Mesenchymal stem cell (in vitro differentiated cells and primary cell): ENCODE data around the gene EPB41L1.

Experiments
- DNase-seq: peaks from one replicate; pipeline ENCODE4 v3.0.0-alpha.2; 2013
- H2AFZ ChIP-seq: one replicate; pipeline ENCODE4 v1.6.1; 2013; ENCODE audit warnings: low read depth, mild to moderate bottlenecking, control low read depth, inconsistent platforms, low read length, moderate library complexity
- H2AK5ac ChIP-seq: 2 replicates; pipeline ENCODE4 v1.6.1; 2013; ENCODE audit warnings: low read length, moderate library complexity, mild to moderate bottlenecking, inconsistent platforms; ENCODE audit not compliant: severe bottlenecking
- H2BK120ac ChIP-seq: one replicate; pipeline ENCODE4 v1.6.1; 2013; ENCODE audit warnings: low read depth, mild to moderate bottlenecking, inconsistent platforms, low read length, moderate library complexity
- H2BK12ac ChIP-seq, 2 experiments: one replicate each; pipeline ENCODE4 v1.6.1; 2013; ENCODE audit warnings: inconsistent platforms in 2 of 2, low read length in 2 of 2, mild to moderate bottlenecking in 2 of 2, moderate library complexity in 2 of 2, control low read depth in 1 of 2
- H2BK15ac ChIP-seq: one replicate; pipeline ENCODE4 v1.6.1; 2013; ENCODE audit warnings: mild to moderate bottlenecking, low read depth, inconsistent platforms; ENCODE audit not compliant: poor library complexity, severe bottlenecking
- H2BK5ac ChIP-seq: 2 replicates; pipeline ENCODE4 v1.6.1; 2013; ENCODE audit warnings: low read depth, mild to moderate bottlenecking, low read length, control low read depth, inconsistent platforms; ENCODE audit not compliant: poor library complexity, severe bottlenecking
- H3K14ac ChIP-seq, 2 experiments: one replicate each; pipeline ENCODE4 v1.6.1; 2013; ENCODE audit warnings: inconsistent platforms in 2 of 2, low read length in 2 of 2, control low read depth in 1 of 2, mild to moderate bottlenecking in 1 of 2, moderate library complexity in 1 of 2
- H3K18ac ChIP-seq, 2 experiments: one replicate each; pipeline ENCODE4 v1.6.1; 2013; ENCODE audit warnings: inconsistent platforms in 2 of 2, low read length in 2 of 2, control low read depth in 1 of 2, low read depth in 1 of 2, mild to moderate bottlenecking in 1 of 2
- H3K23ac ChIP-seq, 2 experiments: one replicate each; pipeline ENCODE4 v1.6.1; 2013; ENCODE audit warnings: inconsistent platforms in 2 of 2, low read length in 2 of 2, mild to moderate bottlenecking in 2 of 2, moderate library complexity in 2 of 2, control low read depth in 1 of 2
- H3K27ac ChIP-seq: 2 replicates; pipeline ENCODE4 v1.5.1; 2013; ENCODE audit warnings: mild to moderate bottlenecking, moderate library complexity, low read length, control low read depth, inconsistent platforms; ENCODE audit not compliant: poor library complexity, severe bottlenecking
- H3K27me3 ChIP-seq, 2 experiments: 2 replicates each; pipeline versions ENCODE4 v1.6.1 to v1.7.0; 2013; ENCODE audit warnings: low read length in 2 of 2, mild to moderate bottlenecking in 2 of 2, moderate library complexity in 2 of 2, control low read depth in 1 of 2, inconsistent platforms in 1 of 2; ENCODE audit not compliant: control insufficient read depth in 1 of 2, insufficient read depth in 1 of 2
- H3K36me3 ChIP-seq, 2 experiments: 2 replicates each; pipeline versions ENCODE4 v1.6.1 to v1.7.0; 2013; ENCODE audit warnings: low read length in 2 of 2, control low read depth in 1 of 2, inconsistent platforms in 1 of 2, low read depth in 1 of 2, mild to moderate bottlenecking in 1 of 2; ENCODE audit not compliant: insufficient read depth in 2 of 2, control insufficient read depth in 1 of 2
- H3K4ac ChIP-seq, 2 experiments: one replicate each; pipeline ENCODE4 v1.6.1; 2013; ENCODE audit warnings: inconsistent platforms in 2 of 2, low read length in 2 of 2, mild to moderate bottlenecking in 2 of 2, moderate library complexity in 2 of 2, control low read depth in 1 of 2, low read depth in 1 of 2
- H3K4me1 ChIP-seq: 2 replicates; pipeline ENCODE4 v1.6.1; 2013; ENCODE audit warnings: low read depth, low read length, control low read depth; ENCODE audit not compliant: control insufficient read depth, insufficient read depth
- H3K4me2 ChIP-seq: 2 replicates; pipeline ENCODE4 v1.6.1; 2013; ENCODE audit warnings: low read length, mild to moderate bottlenecking, inconsistent platforms; ENCODE audit not compliant: poor library complexity, severe bottlenecking
- H3K4me3 ChIP-seq, 2 experiments: 2 replicates each; pipeline versions ENCODE4 v1.5.1 to v1.7.0; 2013; ENCODE audit warnings: low read length in 2 of 2, mild to moderate bottlenecking in 2 of 2, control low read depth in 1 of 2, low read depth in 1 of 2; ENCODE audit not compliant: insufficient read depth in 1 of 2
- H3K79me1 ChIP-seq: replicated peaks from 2 replicates; pipeline ENCODE4 v1.6.1; 2013; ENCODE audit warnings: mild to moderate bottlenecking, control low read depth, low read length, inconsistent platforms; ENCODE audit not compliant: poor library complexity, severe bottlenecking
- H3K9ac ChIP-seq: 2 replicates; pipeline ENCODE4 v1.7.0; 2013; ENCODE audit warnings: mild to moderate bottlenecking, low read length, moderate library complexity
- H3K9me3 ChIP-seq: 2 replicates; pipeline ENCODE4 v1.7.0; 2013; ENCODE audit warnings: mild to moderate bottlenecking, low read length; ENCODE audit not compliant: control insufficient read depth
- H4K8ac ChIP-seq: one replicate; pipeline ENCODE4 v1.6.1; 2013; ENCODE audit warnings: inconsistent platforms, mild to moderate bottlenecking, low read length, moderate library complexity
- H4K91ac ChIP-seq: one replicate; pipeline ENCODE4 v1.6.1; 2013; ENCODE audit warnings: mild to moderate bottlenecking, low read length, inconsistent platforms
- WGBS: methylation state at CpG from one replicate; pipeline ENCODE4 v1.1.7; 2013; ENCODE audit warnings: mixed read lengths; 5-methylcytosine and 5-hydroxymethylcytosine counted together

The EPB41L1 gene

GRCh38 chr20:36107881-36108280 lies 46.7 kb upstream of the EPB41L1 start:
- Histone ChIP-seq H3K14ac (no peak overlapping the region), H4K91ac (no peak overlapping the region), H2AFZ (no peak overlapping the region), H3K9me3 (no peaks in the 10 kb centered on the region), H3K79me1 (no peaks in the 10 kb centered on the region), H2BK5ac (no peak overlapping the region), H4K8ac (no peak overlapping the region), H3K27me3 (peaks cover 0 to 8% of the 10 kb centered on the region in 2 experiments), H2BK15ac (no peak overlapping the region), H2AK5ac (no peak overlapping the region), H2BK120ac (no peak overlapping the region), H3K4me1 (peaks cover 27% of the 10 kb centered on the region), H3K23ac (no peak overlapping the region), H3K4me2 (no peak overlapping the region), H3K18ac (no peak overlapping the region), H3K36me3 (peaks cover 0 to 4% of the 10 kb centered on the region in 2 experiments), H3K27ac (no peak overlapping the region), H2BK12ac (no peak overlapping the region), H3K9ac (no peak overlapping the region), H3K4ac (no peak overlapping the region), H3K4me3 (no peak overlapping the region)
- DNase-seq, result no peak
- WGBS, result no CpG with 5 or more reads among the region's 1 CpG

DNA sequence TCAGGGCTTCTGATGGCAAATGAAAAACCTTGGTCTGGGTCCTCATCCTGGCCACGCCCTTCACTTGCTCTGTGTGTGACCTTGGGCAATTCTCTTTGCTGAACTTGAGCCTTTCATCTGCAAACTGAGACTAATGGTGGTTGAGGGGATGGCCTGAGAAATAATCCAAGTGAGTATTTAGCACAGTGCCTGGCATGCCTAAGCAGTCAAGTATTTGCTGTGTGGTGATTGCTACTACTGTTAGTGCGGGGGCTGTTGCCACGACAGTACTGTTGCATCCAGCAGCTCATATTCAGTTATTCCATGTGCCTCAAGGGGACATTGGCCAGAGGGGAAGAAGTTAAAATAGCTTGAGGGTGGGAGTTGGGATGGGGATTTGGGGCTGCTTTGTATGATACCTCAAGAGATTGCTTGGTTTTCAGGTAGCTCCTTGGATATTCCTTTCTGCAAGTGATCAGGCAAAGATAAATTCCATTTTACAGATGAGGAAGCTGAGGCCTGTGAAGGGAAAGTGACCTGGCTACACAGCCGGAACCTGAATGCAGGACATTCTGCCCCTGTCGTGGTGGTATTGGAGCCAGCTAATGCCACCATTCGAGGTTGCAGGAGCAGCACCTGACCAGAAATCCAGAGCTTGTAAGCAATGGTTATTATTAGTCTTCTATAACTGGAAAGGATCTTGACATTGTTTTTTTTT lies 45.1 kb upstream of the EPB41L1 start:
- Histone ChIP-seq H4K91ac (no peak overlapping the region), H3K4me2 (no peak overlapping the region), H4K8ac (no peak overlapping the region), H3K4me1 (peaks cover 23% of the 10 kb centered on the region), H3K79me1 (no peaks in the 10 kb centered on the region), H2AK5ac (no peak overlapping the region), H2BK12ac (no peak overlapping the region), H2BK120ac (no peak overlapping the region), H3K4me3 (no peak overlapping the region), H3K23ac (no peak overlapping the region), H2AFZ (no peak overlapping the region), H3K14ac (no peak overlapping the region), H3K18ac (no peak overlapping the region), H3K27me3 (peaks cover 0 to 22% of the 10 kb centered on the region in 2 experiments), H3K27ac (no peak overlapping the region), H3K9me3 (no peaks in the 10 kb centered on the region), H2BK5ac (no peak overlapping the region), H3K36me3 (peaks cover 0 to 4% of the 10 kb centered on the region in 2 experiments), H3K9ac (no peak overlapping the region), H2BK15ac (no peak overlapping the region), H3K4ac (no peak overlapping the region)
- 97% methylated on average over 6 of the region's 6 CpGs for WGBS
- DNase-seq, result no peak

GRCh38 chr20:36110994-36111393 lies 43.5 kb upstream of the EPB41L1 start:
- Histone ChIP-seq H3K23ac (no peak overlapping the region), H3K36me3 (peaks cover 0 to 4% of the 10 kb centered on the region in 2 experiments), H2AK5ac (no peak overlapping the region), H3K4ac (no peak overlapping the region), H2BK15ac (no peak overlapping the region), H2BK12ac (no peak overlapping the region), H4K91ac (no peak overlapping the region), H3K14ac (no peak overlapping the region), H3K18ac (no peak overlapping the region), H3K9ac (no peak overlapping the region), H2AFZ (no peak overlapping the region), H2BK120ac (no peak overlapping the region), H3K4me1 (peaks cover 9% of the 10 kb centered on the region), H3K4me2 (no peak overlapping the region), H3K4me3 (no peak overlapping the region), H3K9me3 (no peaks in the 10 kb centered on the region), H3K79me1 (no peaks in the 10 kb centered on the region), H3K27ac (no peak overlapping the region), H4K8ac (peak overlapping the region; percentile 41), H2BK5ac (no peak overlapping the region), H3K27me3 (peaks cover 0 to 26% of the 10 kb centered on the region in 2 experiments)
- no peak for DNase-seq

DNA sequence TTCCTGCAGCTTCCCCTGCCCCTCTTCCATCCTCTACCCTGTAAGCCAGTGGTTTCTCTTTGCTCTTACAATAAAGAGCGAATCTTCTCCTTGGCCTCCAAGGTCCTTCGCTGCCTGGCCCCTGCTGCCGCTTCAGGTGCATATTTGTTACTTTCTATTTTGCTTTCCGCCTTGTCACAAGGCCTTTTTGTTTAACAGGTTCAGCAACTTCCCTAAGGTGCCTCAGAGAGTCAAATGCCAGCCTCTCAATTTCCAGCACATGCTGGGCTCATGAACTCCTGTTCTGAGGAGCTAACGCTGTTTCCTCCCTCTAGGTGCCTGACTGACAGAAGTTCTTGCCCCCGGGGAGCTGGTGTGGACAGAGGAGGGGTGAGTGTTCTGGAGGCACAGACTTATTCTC lies 42.4 kb upstream of the EPB41L1 start:
- Histone ChIP-seq H3K4me1 (peaks cover 5% of the 10 kb centered on the region), H3K9ac (no peak overlapping the region), H2BK15ac (no peak overlapping the region), H2AK5ac (no peak overlapping the region), H3K27me3 (peaks cover 0 to 26% of the 10 kb centered on the region in 2 experiments), H4K8ac (no peak overlapping the region), H3K36me3 (peaks cover 0 to 4% of the 10 kb centered on the region in 2 experiments), H3K9me3 (no peaks in the 10 kb centered on the region), H3K14ac (no peak overlapping the region), H2BK12ac (no peak overlapping the region), H2AFZ (no peak overlapping the region), H3K4me3 (no peak overlapping the region), H3K4me2 (no peak overlapping the region), H3K23ac (no peak overlapping the region), H2BK120ac (no peak overlapping the region), H3K4ac (no peak overlapping the region), H3K18ac (no peak overlapping the region), H3K79me1 (no peaks in the 10 kb centered on the region), H4K91ac (no peak overlapping the region), H3K27ac (no peak overlapping the region), H2BK5ac (no peak overlapping the region)
- 93% methylated on average over 6 of the region's 6 CpGs for WGBS
- DNase-seq, result no peak
